PC-3 (cell line): ENCODE data around the gene TPRG1. TPM values are rescaled to one million over a fixed set of nuclear protein-coding genes. Genes with fewer than 3 reads are reported as not detected.
A peak's percentile ranks its signal among the peaks of the same experiment; 100 is the strongest.

Experiments used
- ATAC-seq: fragments of 200-7000 bp; cut with Tn5 transposase; 2 replicates; pipeline ENCODE4 v1.9.1; 2020; ENCODE audit warnings: mild to moderate bottlenecking, moderate library complexity
- BruUV-seq: library from RNA; stranded (reverse); fragments of 400-500 nt; replicated peaks from 2 replicates; lab custom pipeline; 2021; lab: Mats Ljungman, UMichigan
- CTCF ChIA-PET: fragments of 300-600 bp; sonication (Branson Sonifier 250); formaldehyde crosslinking; loops from one replicate; lab custom pipeline; 2022; ENCODE audit warnings: antibody characterized with exemption; lab: Charles Lee
- POLR2A ChIA-PET: fragments of 300-600 bp; sonication (Branson Sonifier 250); formaldehyde crosslinking; loops from one replicate; lab custom pipeline; 2022; ENCODE audit warnings: antibody characterized with exemption; ENCODE audit not compliant: unreplicated experiment; lab: Charles Lee
- DNase-seq: peaks from one replicate; pipeline ENCODE4 v3.0.0-alpha.2; 2015
- H2AFZ ChIP-seq: fragments of 300-600 bp; sonication (generic); 2 replicates; pipeline ENCODE4 v1.6.0; 2016; ENCODE audit warnings: antibody characterized with exemption, low read length
- H3F3A ChIP-seq: fragments of 300-600 bp; sonication (generic); one replicate; pipeline ENCODE4 v1.6.0; 2017; ENCODE audit warnings: antibody characterized with exemption, low read length, control low read depth, mild to moderate bottlenecking; ENCODE audit not compliant: unreplicated experiment
- H3K27ac ChIP-seq: fragments of 300-600 bp; sonication (generic); 2 replicates; pipeline ENCODE4 v1.5.1; 2016; ENCODE audit warnings: mild to moderate bottlenecking, low read length
- H3K27me3 ChIP-seq: fragments of 300-600 bp; sonication (generic); 2 replicates; pipeline ENCODE4 v1.6.1; 2016; ENCODE audit warnings: low read length, mixed read lengths
- H3K36me3 ChIP-seq: fragments of 300-600 bp; sonication (generic); 2 replicates; pipeline ENCODE4 v1.6.1; 2016; ENCODE audit warnings: low read depth, mixed run types, low read length, mixed read lengths
- H3K4me1 ChIP-seq: fragments of 300-600 bp; sonication (generic); 2 replicates; pipeline ENCODE4 v1.5.1; 2016; ENCODE audit warnings: low read length; ENCODE audit not compliant: insufficient read depth
- H3K4me2 ChIP-seq: fragments of 300-600 bp; sonication (generic); 2 replicates; pipeline ENCODE4 v1.6.0; 2016; ENCODE audit warnings: low read length
- H3K4me3 ChIP-seq: fragments of 300-600 bp; sonication (generic); 2 replicates; pipeline ENCODE4 v1.5.1; 2016; ENCODE audit warnings: mild to moderate bottlenecking, low read length, mixed read lengths
- H3K79me2 ChIP-seq: fragments of 300-600 bp; sonication (generic); 2 replicates; pipeline ENCODE4 v1.6.1; 2017; ENCODE audit warnings: low read length, mixed read lengths
- H3K9ac ChIP-seq: fragments of 300-600 bp; sonication (generic); 2 replicates; pipeline ENCODE4 v1.6.0; 2016; ENCODE audit warnings: mild to moderate bottlenecking, low read length
- H3K9me2 ChIP-seq: fragments of 300-600 bp; sonication (generic); replicated peaks from 2 replicates; pipeline ENCODE4 v1.6.1; 2016; ENCODE audit warnings: mixed run types, low read length, mixed read lengths
- H3K9me3 ChIP-seq: fragments of 300-600 bp; sonication (generic); 2 replicates; pipeline ENCODE4 v1.6.1; 2016; ENCODE audit warnings: low read length, mixed read lengths
- H4K20me1 ChIP-seq: fragments of 300-600 bp; sonication (generic); 2 replicates; pipeline ENCODE4 v1.6.1; 2016; ENCODE audit warnings: low read length, mixed read lengths
- EZH2 ChIP-seq: fragments of 300-600 bp; sonication (generic); IDR thresholded peaks from one replicate; pipeline ENCODE4 v1.6.1; 2017; ENCODE audit warnings: antibody characterized with exemption, mild to moderate bottlenecking, low read length; ENCODE audit not compliant: unreplicated experiment
- EZH2phosphoT487 ChIP-seq: fragments of 300-600 bp; sonication (generic); IDR thresholded peaks from 2 replicates; pipeline ENCODE4 v1.6.1; 2018; ENCODE audit warnings: mild to moderate bottlenecking, antibody characterized with exemption, low read length, borderline replicate concordance
- intact Hi-C: fragments of 100-400 bp; cut with micrococcal nuclease; formaldehyde crosslinking; loops from 2 replicates; pipeline ENCODE4 v1.9.0; 2023
- total RNA-seq: library from RNA; depleted of rRNA; stranded (reverse); fragments of >200 nt; gene quantifications from 2 replicates; pipeline ENCODE4 v1.2.3, GENCODE V29; 2014
- TF ChIP-seq, protein P1 (sequence below): fragments of 300-600 bp; sonication (generic); conservative IDR thresholded peaks from 2 replicates; pipeline ENCODE4 v1.5.1; 2017; ENCODE audit warnings: antibody characterized with exemption, low read depth, mild to moderate bottlenecking, low read length

The TPRG1 gene
- total RNA-seq, 1 experiment from 2014 or later, result 1.2 TPM

- POLR2A ChIA-PET, result no interaction called here
- TF ChIP-seq EZH2, result no peak
- no peak for TF ChIP-seq EZH2phosphoT487
- TF ChIP-seq, protein P1, sequence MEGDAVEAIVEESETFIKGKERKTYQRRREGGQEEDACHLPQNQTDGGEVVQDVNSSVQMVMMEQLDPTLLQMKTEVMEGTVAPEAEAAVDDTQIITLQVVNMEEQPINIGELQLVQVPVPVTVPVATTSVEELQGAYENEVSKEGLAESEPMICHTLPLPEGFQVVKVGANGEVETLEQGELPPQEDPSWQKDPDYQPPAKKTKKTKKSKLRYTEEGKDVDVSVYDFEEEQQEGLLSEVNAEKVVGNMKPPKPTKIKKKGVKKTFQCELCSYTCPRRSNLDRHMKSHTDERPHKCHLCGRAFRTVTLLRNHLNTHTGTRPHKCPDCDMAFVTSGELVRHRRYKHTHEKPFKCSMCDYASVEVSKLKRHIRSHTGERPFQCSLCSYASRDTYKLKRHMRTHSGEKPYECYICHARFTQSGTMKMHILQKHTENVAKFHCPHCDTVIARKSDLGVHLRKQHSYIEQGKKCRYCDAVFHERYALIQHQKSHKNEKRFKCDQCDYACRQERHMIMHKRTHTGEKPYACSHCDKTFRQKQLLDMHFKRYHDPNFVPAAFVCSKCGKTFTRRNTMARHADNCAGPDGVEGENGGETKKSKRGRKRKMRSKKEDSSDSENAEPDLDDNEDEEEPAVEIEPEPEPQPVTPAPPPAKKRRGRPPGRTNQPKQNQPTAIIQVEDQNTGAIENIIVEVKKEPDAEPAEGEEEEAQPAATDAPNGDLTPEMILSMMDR, result no peak
- Histone ChIP-seq H3K27me3 (no peaks in the 10 kb centered on the region), H3K4me1 (peaks cover 19% of the 10 kb centered on the region), H3K9ac (no peak overlapping the region), H2AFZ (no peak overlapping the region), H3K27ac (no peak overlapping the region), H3F3A (no peaks in the 10 kb centered on the region), H3K4me2 (no peak overlapping the region), H3K36me3 (no peaks in the 10 kb centered on the region), H3K9me3 (no peaks in the 10 kb centered on the region), H4K20me1 (no peaks in the 10 kb centered on the region), H3K4me3 (no peak overlapping the region), H3K9me2 (no peaks in the 10 kb centered on the region; the same call in 1 of the 2 replicates), H3K79me2 (no peaks in the 10 kb centered on the region)
- DNase-seq (no peak), ATAC-seq (no peak)
- intact Hi-C loops, result loop anchor here (5.0 kb wide), 1 partner anchor 63 kb away; no protein-coding TSS in a partner anchor
- CTCF ChIA-PET, result interaction anchor here (0.5 kb wide), 1 partner anchor 1194 kb away, joined by 3 read pairs; no protein-coding TSS in a partner anchor
- no TSS peak for BruUV-seq
Observed at GRCh38 chr3:189169728-189170127, 2.0 kb upstream of the TPRG1 start.

DNA sequence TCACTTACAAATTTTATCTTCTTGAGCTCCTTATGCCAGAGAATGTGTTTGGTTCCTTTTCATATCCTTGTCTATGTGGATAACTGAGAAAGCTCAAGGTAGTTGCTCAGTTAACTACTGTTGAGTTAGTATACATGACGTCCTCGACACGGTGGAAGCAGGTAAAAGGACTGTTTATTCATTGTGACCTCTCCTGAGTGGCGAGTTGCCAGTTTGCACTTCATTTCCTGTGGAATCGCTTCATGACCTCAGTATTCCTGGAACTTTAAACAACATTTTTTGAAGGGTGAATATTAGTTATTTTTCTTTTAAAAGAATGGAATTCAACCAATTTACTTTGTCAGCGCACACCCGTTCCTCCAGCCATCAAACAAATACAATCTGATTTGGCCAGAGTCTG is 1.2 kb upstream of the TPRG1 start:
- ChIA-PET CTCF (no interaction called here), POLR2A (no interaction called here)
- Histone ChIP-seq H4K20me1 (no peaks in the 10 kb centered on the region), H3K4me2 (no peak overlapping the region), H3K27me3 (no peaks in the 10 kb centered on the region), H3K9me2 (no peaks in the 10 kb centered on the region; the same call in 1 of the 2 replicates), H3F3A (no peaks in the 10 kb centered on the region), H3K36me3 (no peaks in the 10 kb centered on the region), H3K9ac (no peak overlapping the region), H3K4me3 (no peak overlapping the region), H3K9me3 (no peaks in the 10 kb centered on the region), H3K4me1 (peaks cover 19% of the 10 kb centered on the region), H2AFZ (no peak overlapping the region), H3K27ac (no peak overlapping the region), H3K79me2 (no peaks in the 10 kb centered on the region)
- no TSS peak for BruUV-seq
- no peak for TF ChIP-seq EZH2phosphoT487
- TF ChIP-seq, protein P1, result no peak
- TF ChIP-seq EZH2, result no peak
- intact Hi-C loops, result no loop called here
- ATAC-seq (peak; percentile 10; the same call in 1 of the 2 replicates), DNase-seq (peak; percentile 28)

DNA sequence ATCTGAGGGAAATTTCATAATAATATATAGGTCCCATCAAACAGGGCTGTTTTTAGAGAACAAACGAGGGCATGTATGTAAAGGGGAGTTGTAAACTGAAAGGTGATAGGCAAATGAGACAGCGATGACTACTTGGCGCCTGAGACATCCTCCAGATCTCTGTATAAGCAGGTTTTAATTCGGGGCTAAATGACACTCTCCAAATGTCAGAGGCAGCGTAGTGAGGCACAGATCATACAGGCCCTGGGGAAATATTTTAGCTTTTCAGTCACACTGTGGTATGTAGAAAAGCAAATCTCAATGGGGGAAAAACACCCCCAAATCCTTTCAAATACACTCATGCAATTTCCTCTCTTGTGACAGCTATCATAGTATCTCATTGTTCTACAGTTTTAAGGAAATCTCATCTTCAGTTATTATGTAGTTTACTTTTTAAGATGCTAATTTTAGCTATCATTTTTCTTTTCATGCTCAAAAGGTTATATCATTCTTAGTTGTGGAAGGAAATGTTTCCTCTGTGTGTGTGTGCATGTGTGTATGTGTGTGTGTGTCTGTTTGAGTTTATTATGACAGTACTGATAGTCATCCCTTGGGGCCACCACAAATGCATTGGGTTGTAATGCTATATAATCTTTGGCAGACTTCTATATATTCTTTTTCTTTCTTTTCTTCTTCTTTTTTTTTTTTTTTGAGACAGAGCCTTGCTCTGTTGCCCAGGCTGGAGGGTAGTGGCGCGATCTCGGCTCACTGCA is 1.1 kb downstream of the TPRG1 start:
- Histone ChIP-seq H3K4me2 (no peak overlapping the region), H3K36me3 (no peaks in the 10 kb centered on the region), H3K27me3 (no peaks in the 10 kb centered on the region), H3K79me2 (no peaks in the 10 kb centered on the region), H3K9me2 (no peaks in the 10 kb centered on the region; the same call in 1 of the 2 replicates), H3F3A (no peaks in the 10 kb centered on the region), H3K9me3 (no peaks in the 10 kb centered on the region), H3K4me3 (no peak overlapping the region), H3K4me1 (peaks cover 6% of the 10 kb centered on the region), H4K20me1 (no peaks in the 10 kb centered on the region), H3K9ac (no peak overlapping the region), H3K27ac (no peak overlapping the region), H2AFZ (no peak overlapping the region)
- POLR2A ChIA-PET, result no interaction called here
- no TSS peak for BruUV-seq
- CTCF ChIA-PET, result interaction anchor here (0.6 kb wide), 1 partner anchor 95 kb away, joined by 3 read pairs; no protein-coding TSS in a partner anchor
- intact Hi-C loops, result no loop called here
- no peak for ATAC-seq
- peak; percentile 20 for DNase-seq
- TF ChIP-seq EZH2, result no peak
- TF ChIP-seq EZH2phosphoT487, result no peak
- TF ChIP-seq, protein P1, result no peak
